ENCODE data around the gene SRSF2. TPM values are rescaled to one million over a fixed set of nuclear protein-coding genes. Genes with fewer than 3 reads are reported as not detected.

The SRSF2 gene
- total and polyA plus RNA-seq, 9 of the 15 experiments (the other 6 are each of a cell fraction or from before 2014, with no cell fraction given), result 161 to 583 (median 393) TPM

GRCh38 chr17:76732734-76733617 lies 4.2 kb downstream of the SRSF2 start (continued):
- TF ChIP-seq ZNF3 (CRISPR knock-in tag; IDR thresholded peaks at IDR 0.05), result no peak
- TF ChIP-seq ZNF316 (IDR thresholded peaks at IDR 0.05), result peak; percentile 58; the same call in 1 of the 2 replicates
- peak; percentile 68; the same call in 1 of the 2 replicates for TF ChIP-seq MXI1 (IDR thresholded peaks at IDR 0.05; ENCODE audit: low read depth, low read length)
- TF ChIP-seq, protein P1, sequence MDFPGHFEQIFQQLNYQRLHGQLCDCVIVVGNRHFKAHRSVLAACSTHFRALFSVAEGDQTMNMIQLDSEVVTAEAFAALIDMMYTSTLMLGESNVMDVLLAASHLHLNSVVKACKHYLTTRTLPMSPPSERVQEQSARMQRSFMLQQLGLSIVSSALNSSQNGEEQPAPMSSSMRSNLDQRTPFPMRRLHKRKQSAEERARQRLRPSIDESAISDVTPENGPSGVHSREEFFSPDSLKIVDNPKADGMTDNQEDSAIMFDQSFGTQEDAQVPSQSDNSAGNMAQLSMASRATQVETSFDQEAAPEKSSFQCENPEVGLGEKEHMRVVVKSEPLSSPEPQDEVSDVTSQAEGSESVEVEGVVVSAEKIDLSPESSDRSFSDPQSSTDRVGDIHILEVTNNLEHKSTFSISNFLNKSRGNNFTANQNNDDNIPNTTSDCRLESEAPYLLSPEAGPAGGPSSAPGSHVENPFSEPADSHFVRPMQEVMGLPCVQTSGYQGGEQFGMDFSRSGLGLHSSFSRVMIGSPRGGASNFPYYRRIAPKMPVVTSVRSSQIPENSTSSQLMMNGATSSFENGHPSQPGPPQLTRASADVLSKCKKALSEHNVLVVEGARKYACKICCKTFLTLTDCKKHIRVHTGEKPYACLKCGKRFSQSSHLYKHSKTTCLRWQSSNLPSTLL (IDR thresholded peaks at IDR 0.05), result no peak
- no peak for TF ChIP-seq MAX (CRISPR knock-in tag; IDR thresholded peaks at IDR 0.05)
- TF ChIP-seq, protein P2, sequence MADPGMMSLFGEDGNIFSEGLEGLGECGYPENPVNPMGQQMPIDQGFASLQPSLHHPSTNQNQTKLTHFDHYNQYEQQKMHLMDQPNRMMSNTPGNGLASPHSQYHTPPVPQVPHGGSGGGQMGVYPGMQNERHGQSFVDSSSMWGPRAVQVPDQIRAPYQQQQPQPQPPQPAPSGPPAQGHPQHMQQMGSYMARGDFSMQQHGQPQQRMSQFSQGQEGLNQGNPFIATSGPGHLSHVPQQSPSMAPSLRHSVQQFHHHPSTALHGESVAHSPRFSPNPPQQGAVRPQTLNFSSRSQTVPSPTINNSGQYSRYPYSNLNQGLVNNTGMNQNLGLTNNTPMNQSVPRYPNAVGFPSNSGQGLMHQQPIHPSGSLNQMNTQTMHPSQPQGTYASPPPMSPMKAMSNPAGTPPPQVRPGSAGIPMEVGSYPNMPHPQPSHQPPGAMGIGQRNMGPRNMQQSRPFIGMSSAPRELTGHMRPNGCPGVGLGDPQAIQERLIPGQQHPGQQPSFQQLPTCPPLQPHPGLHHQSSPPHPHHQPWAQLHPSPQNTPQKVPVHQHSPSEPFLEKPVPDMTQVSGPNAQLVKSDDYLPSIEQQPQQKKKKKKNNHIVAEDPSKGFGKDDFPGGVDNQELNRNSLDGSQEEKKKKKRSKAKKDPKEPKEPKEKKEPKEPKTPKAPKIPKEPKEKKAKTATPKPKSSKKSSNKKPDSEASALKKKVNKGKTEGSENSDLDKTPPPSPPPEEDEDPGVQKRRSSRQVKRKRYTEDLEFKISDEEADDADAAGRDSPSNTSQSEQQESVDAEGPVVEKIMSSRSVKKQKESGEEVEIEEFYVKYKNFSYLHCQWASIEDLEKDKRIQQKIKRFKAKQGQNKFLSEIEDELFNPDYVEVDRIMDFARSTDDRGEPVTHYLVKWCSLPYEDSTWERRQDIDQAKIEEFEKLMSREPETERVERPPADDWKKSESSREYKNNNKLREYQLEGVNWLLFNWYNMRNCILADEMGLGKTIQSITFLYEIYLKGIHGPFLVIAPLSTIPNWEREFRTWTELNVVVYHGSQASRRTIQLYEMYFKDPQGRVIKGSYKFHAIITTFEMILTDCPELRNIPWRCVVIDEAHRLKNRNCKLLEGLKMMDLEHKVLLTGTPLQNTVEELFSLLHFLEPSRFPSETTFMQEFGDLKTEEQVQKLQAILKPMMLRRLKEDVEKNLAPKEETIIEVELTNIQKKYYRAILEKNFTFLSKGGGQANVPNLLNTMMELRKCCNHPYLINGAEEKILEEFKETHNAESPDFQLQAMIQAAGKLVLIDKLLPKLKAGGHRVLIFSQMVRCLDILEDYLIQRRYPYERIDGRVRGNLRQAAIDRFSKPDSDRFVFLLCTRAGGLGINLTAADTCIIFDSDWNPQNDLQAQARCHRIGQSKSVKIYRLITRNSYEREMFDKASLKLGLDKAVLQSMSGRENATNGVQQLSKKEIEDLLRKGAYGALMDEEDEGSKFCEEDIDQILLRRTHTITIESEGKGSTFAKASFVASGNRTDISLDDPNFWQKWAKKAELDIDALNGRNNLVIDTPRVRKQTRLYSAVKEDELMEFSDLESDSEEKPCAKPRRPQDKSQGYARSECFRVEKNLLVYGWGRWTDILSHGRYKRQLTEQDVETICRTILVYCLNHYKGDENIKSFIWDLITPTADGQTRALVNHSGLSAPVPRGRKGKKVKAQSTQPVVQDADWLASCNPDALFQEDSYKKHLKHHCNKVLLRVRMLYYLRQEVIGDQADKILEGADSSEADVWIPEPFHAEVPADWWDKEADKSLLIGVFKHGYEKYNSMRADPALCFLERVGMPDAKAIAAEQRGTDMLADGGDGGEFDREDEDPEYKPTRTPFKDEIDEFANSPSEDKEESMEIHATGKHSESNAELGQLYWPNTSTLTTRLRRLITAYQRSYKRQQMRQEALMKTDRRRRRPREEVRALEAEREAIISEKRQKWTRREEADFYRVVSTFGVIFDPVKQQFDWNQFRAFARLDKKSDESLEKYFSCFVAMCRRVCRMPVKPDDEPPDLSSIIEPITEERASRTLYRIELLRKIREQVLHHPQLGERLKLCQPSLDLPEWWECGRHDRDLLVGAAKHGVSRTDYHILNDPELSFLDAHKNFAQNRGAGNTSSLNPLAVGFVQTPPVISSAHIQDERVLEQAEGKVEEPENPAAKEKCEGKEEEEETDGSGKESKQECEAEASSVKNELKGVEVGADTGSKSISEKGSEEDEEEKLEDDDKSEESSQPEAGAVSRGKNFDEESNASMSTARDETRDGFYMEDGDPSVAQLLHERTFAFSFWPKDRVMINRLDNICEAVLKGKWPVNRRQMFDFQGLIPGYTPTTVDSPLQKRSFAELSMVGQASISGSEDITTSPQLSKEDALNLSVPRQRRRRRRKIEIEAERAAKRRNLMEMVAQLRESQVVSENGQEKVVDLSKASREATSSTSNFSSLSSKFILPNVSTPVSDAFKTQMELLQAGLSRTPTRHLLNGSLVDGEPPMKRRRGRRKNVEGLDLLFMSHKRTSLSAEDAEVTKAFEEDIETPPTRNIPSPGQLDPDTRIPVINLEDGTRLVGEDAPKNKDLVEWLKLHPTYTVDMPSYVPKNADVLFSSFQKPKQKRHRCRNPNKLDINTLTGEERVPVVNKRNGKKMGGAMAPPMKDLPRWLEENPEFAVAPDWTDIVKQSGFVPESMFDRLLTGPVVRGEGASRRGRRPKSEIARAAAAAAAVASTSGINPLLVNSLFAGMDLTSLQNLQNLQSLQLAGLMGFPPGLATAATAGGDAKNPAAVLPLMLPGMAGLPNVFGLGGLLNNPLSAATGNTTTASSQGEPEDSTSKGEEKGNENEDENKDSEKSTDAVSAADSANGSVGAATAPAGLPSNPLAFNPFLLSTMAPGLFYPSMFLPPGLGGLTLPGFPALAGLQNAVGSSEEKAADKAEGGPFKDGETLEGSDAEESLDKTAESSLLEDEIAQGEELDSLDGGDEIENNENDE (IDR thresholded peaks at IDR 0.05; ENCODE audit: low read depth, low read length), result no peak
- TF ChIP-seq ZNF277 (CRISPR knock-in tag; IDR thresholded peaks at IDR 0.05; ENCODE audit: borderline replicate concordance), result no peak
- no peak for TF ChIP-seq MCM3 (IDR thresholded peaks at IDR 0.05)
- TF ChIP-seq ZNF764 (CRISPR knock-in tag; IDR thresholded peaks at IDR 0.05; ENCODE audit: low read depth), result no peak
- TF ChIP-seq PHF8 (IDR thresholded peaks at IDR 0.05; ENCODE audit: borderline replicate concordance, low read length), result no peak
- TF ChIP-seq KDM5B (IDR thresholded peaks at IDR 0.05; ENCODE audit: insufficient replicate concordance, low read depth, low read length), result no peak

Data from K562 (cell line).